GM23248 (cell line): ENCODE results near the gene SLC9B2. TPM values are rescaled to one million over a fixed set of nuclear protein-coding genes. Genes with fewer than 3 reads are reported as not detected.

Experiments
- DNase-seq: peaks from one replicate; pipeline ENCODE4 v3.0.0-alpha.2; 2015
- H2AFZ ChIP-seq: fragments of 200-600 bp; sonication (generic); 2 replicates; pipeline ENCODE4 v1.6.1; 2016; ENCODE audit warnings: antibody characterized with exemption
- H3F3A ChIP-seq: fragments of 200-600 bp; sonication (generic); 2 replicates; pipeline ENCODE4 v1.6.1; 2016; ENCODE audit warnings: mild to moderate bottlenecking, antibody characterized with exemption, mixed run types; ENCODE audit not compliant: insufficient read depth
- H3K27ac ChIP-seq: fragments of 200-600 bp; sonication (generic); 2 replicates; pipeline ENCODE4 v1.5.1; 2016; ENCODE audit warnings: mild to moderate bottlenecking
- H3K27me3 ChIP-seq: fragments of 200-600 bp; sonication (generic); replicated peaks from 2 replicates; pipeline ENCODE4 v1.6.1; 2016; ENCODE audit warnings: mild to moderate bottlenecking; ENCODE audit not compliant: insufficient read depth
- H3K36me3 ChIP-seq: fragments of 200-600 bp; sonication (generic); 2 replicates; pipeline ENCODE4 v1.6.1; 2016; ENCODE audit warnings: low read depth, mild to moderate bottlenecking
- H3K4me1 ChIP-seq: fragments of 200-600 bp; sonication (generic); 2 replicates; pipeline ENCODE4 v1.6.1; 2016; ENCODE audit warnings: mild to moderate bottlenecking; ENCODE audit not compliant: insufficient read depth
- H3K4me2 ChIP-seq: fragments of 200-600 bp; sonication (generic); one replicate; pipeline ENCODE4 v1.6.1; 2016; ENCODE audit warnings: mild to moderate bottlenecking; ENCODE audit not compliant: unreplicated experiment
- H3K4me3 ChIP-seq: fragments of 200-600 bp; sonication (generic); 2 replicates; pipeline ENCODE4 v1.5.1; 2016; ENCODE audit warnings: mild to moderate bottlenecking
- H3K79me2 ChIP-seq: fragments of 200-600 bp; sonication (generic); 2 replicates; pipeline ENCODE4 v1.6.1; 2016; ENCODE audit warnings: mild to moderate bottlenecking; ENCODE audit not compliant: insufficient read depth
- H3K9ac ChIP-seq: fragments of 200-600 bp; sonication (generic); 2 replicates; pipeline ENCODE4 v1.6.1; 2016; ENCODE audit warnings: mild to moderate bottlenecking
- H3K9me2 ChIP-seq: fragments of 200-600 bp; sonication (generic); 2 replicates; pipeline ENCODE4 v1.6.1; 2016; ENCODE audit warnings: mixed run types, mild to moderate bottlenecking, moderate library complexity; ENCODE audit not compliant: insufficient read depth
- H3K9me3 ChIP-seq: fragments of 200-600 bp; sonication (generic); one replicate; pipeline ENCODE4 v1.6.1; 2017; ENCODE audit warnings: low read depth
- H4K20me1 ChIP-seq: fragments of 200-600 bp; sonication (generic); 2 replicates; pipeline ENCODE4 v1.6.0; 2016; ENCODE audit not compliant: insufficient read depth
- EZH2 ChIP-seq: fragments of 200-600 bp; sonication (generic); IDR thresholded peaks from 2 replicates; pipeline ENCODE4 v1.6.1; 2018; ENCODE audit warnings: antibody characterized with exemption, mild to moderate bottlenecking; ENCODE audit not compliant: insufficient read depth, poor library complexity, severe bottlenecking
- EZH2phosphoT487 ChIP-seq: fragments of 200-600 bp; sonication (generic); IDR thresholded peaks from 2 replicates; pipeline ENCODE4 v1.6.1; 2018; ENCODE audit warnings: antibody characterized with exemption, moderate library complexity, mild to moderate bottlenecking, low read depth; ENCODE audit not compliant: insufficient read depth
- WGBS, 2 experiments: methylation state at CpG; one replicate each; pipeline ENCODE4 v1.1.6; 2015 to 2017; ENCODE audit warnings: low lambda C conversion rate in 2 of 2, low coverage in 1 of 2; ENCODE audit errors: missing lambda C conversion rate in 2 of 2; 5-methylcytosine and 5-hydroxymethylcytosine counted together
- in situ Hi-C: fragments of 300-500 bp; cut with MboI; formaldehyde crosslinking; loops from 2 replicates; pipeline ENCODE4 v1.15.0; 2020
- polyA plus RNA-seq: library from polyadenylated mRNA; unstranded; fragments of >200 nt; fragmentation: Nextera tagmentation; extraction: Ambion mirVana; gene quantifications from 2 replicates; pipeline ENCODE4 v1.2.1, GENCODE V29; 2016
- total RNA-seq: library from RNA; depleted of rRNA; stranded (reverse); fragments of >200 nt; shearing (Covaris generic); gene quantifications from 2 replicates; pipeline ENCODE4 v1.2.3, GENCODE V29; 2014

SLC9B2 gene
- total and polyA plus RNA-seq, 2 experiments from 2014 or later = 23.7 to 30.9 TPM

GRCh38 chr4:103111598-103111997, 35.0 kb upstream of the SLC9B2 start:
- Histone ChIP-seq H3K4me1 (no peaks in the 10 kb centered on the region), H3K27ac (no peak overlapping the region), H4K20me1 (no peaks in the 10 kb centered on the region), H3K9me2 (no peaks in the 10 kb centered on the region), H3K4me2 (no peak overlapping the region), H3F3A (no peaks in the 10 kb centered on the region), H3K36me3 (peaks cover 3% of the 10 kb centered on the region; the same call in 1 of the 2 replicates), H3K27me3 (no peaks in the 10 kb centered on the region), H3K9me3 (no peaks in the 10 kb centered on the region), H3K79me2 (no peaks in the 10 kb centered on the region), H2AFZ (no peak overlapping the region), H3K4me3 (no peak overlapping the region), H3K9ac (no peak overlapping the region)
- DNase-seq = no peak
- WGBS, 2 experiments = 93 to 98% methylated on average over 4 of the region's 4 CpGs
- in situ Hi-C loops = no loop called here
- no peak for TF ChIP-seq EZH2
- no peak for TF ChIP-seq EZH2phosphoT487

- H3K4me2 ChIP-seq = no peak overlapping the region
- H3K27ac ChIP-seq = no peak overlapping the region
- no peak overlapping the region for H2AFZ ChIP-seq
- 92 to 99% methylated on average over 4 of the region's 4 CpGs for WGBS, 2 experiments
- H3K27me3 ChIP-seq = no peaks in the 10 kb centered on the region
- H3K9me3 ChIP-seq = no peaks in the 10 kb centered on the region
- peaks cover 3% of the 10 kb centered on the region; the same call in 1 of the 2 replicates for H3F3A ChIP-seq
- no peak overlapping the region for H3K4me3 ChIP-seq
- H4K20me1 ChIP-seq = no peaks in the 10 kb centered on the region
- peaks cover 9% of the 10 kb centered on the region; the same call in 1 of the 2 replicates for H3K4me1 ChIP-seq
- no peaks in the 10 kb centered on the region for H3K79me2 ChIP-seq
- H3K36me3 ChIP-seq = no peaks in the 10 kb centered on the region; the same call in 1 of the 2 replicates
- DNase-seq = no peak
- no peaks in the 10 kb centered on the region for H3K9me2 ChIP-seq
- in situ Hi-C loops = loop anchor here (10.0 kb wide), 1 partner anchor 484 kb away; no protein-coding TSS in a partner anchor
- TF ChIP-seq EZH2phosphoT487 = no peak
- no peak for TF ChIP-seq EZH2
- no peak overlapping the region for H3K9ac ChIP-seq
Measured at GRCh38 chr4:103108542-103108941, 32.0 kb upstream of the SLC9B2 start.

- Histone ChIP-seq H3K9ac (no peak overlapping the region), H3K9me3 (no peaks in the 10 kb centered on the region), H3K79me2 (no peaks in the 10 kb centered on the region), H3K4me3 (no peak overlapping the region), H3K4me1 (peaks cover 9% of the 10 kb centered on the region; the same call in 1 of the 2 replicates), H3K27me3 (no peaks in the 10 kb centered on the region), H3K4me2 (no peak overlapping the region), H3F3A (peaks cover 3% of the 10 kb centered on the region; the same call in 1 of the 2 replicates), H3K36me3 (no peaks in the 10 kb centered on the region; the same call in 1 of the 2 replicates), H4K20me1 (no peaks in the 10 kb centered on the region), H3K9me2 (no peaks in the 10 kb centered on the region), H2AFZ (0 out of 2 replicates have a peak overlapping the region, but pooled peaks have one; percentile 34), H3K27ac (no peak overlapping the region)
- in situ Hi-C loops = loop anchor here (10.0 kb wide), 1 partner anchor 481 kb away; no protein-coding TSS in a partner anchor
- peak; percentile 26 for DNase-seq
- 94 to 96% methylated on average over 2 of the region's 2 CpGs for WGBS, 2 experiments
- TF ChIP-seq EZH2 (no peak), EZH2phosphoT487 (no peak)
Measured at GRCh38 chr4:103105558-103106356, 29.2 kb upstream of the SLC9B2 start.

GRCh38 chr4:103104886-103105285, 28.3 kb upstream of the SLC9B2 start:
- WGBS, 2 experiments = 97 to 98% methylated on average over 3 of the region's 3 CpGs

More at GRCh38 chr4:103104886-103105285, 28.3 kb upstream of the SLC9B2 start:
- no peak for DNase-seq
- Histone ChIP-seq H3K4me1 (peaks cover 9% of the 10 kb centered on the region; the same call in 1 of the 2 replicates), H3K79me2 (no peaks in the 10 kb centered on the region), H3K27ac (no peak overlapping the region), H3K9me3 (no peaks in the 10 kb centered on the region), H3F3A (peaks cover 3% of the 10 kb centered on the region; the same call in 1 of the 2 replicates), H3K9ac (no peak overlapping the region), H2AFZ (no peak overlapping the region), H3K27me3 (no peaks in the 10 kb centered on the region), H3K4me2 (no peak overlapping the region), H4K20me1 (no peaks in the 10 kb centered on the region), H3K4me3 (no peak overlapping the region), H3K9me2 (no peaks in the 10 kb centered on the region), H3K36me3 (no peaks in the 10 kb centered on the region; the same call in 1 of the 2 replicates)
- in situ Hi-C loops = loop anchor here (10.0 kb wide), 1 partner anchor 480 kb away; no protein-coding TSS in a partner anchor
- TF ChIP-seq EZH2phosphoT487 = no peak
- TF ChIP-seq EZH2 = no peak
